Suprapubic skin (tissue), 4 donors: Measurements from ENCODE around the gene ADAMTS2.

Experiments used
- EP300 ChIP-seq: sonication (generic); formaldehyde crosslinking; IDR thresholded peaks from one replicate; pipeline ENCODE4 v1.6.1; 2017; ENCODE audit warnings: antibody characterized with exemption
- POLR2A ChIP-seq, 2 donors: fragments of 450-650 bp; IDR thresholded peaks; one replicate each; pipeline ENCODE4 v1.6.1; 2017; ENCODE audit warnings: antibody characterized with exemption in 2 of 2, mild to moderate bottlenecking in 2 of 2, moderate library complexity in 2 of 2
- POLR2AphosphoS5 ChIP-seq, 3 donors: sonication (generic); formaldehyde crosslinking; IDR thresholded peaks; one replicate each; pipeline ENCODE4 v1.6.1; 2017; ENCODE audit warnings: antibody characterized with exemption in 3 of 3
- TF ChIP-seq, protein P1 (sequence below), 2 donors: fragments of 200-600 bp in 1 of 2; fragments of 450-650 bp in 1 of 2; sonication (generic) in 1 of 2; IDR thresholded peaks; one replicate each; pipeline ENCODE4 v1.5.1; 2016 to 2019; ENCODE audit warnings: antibody characterized with exemption in 2 of 2, mild to moderate bottlenecking in 1 of 2, moderate library complexity in 1 of 2

DNA sequence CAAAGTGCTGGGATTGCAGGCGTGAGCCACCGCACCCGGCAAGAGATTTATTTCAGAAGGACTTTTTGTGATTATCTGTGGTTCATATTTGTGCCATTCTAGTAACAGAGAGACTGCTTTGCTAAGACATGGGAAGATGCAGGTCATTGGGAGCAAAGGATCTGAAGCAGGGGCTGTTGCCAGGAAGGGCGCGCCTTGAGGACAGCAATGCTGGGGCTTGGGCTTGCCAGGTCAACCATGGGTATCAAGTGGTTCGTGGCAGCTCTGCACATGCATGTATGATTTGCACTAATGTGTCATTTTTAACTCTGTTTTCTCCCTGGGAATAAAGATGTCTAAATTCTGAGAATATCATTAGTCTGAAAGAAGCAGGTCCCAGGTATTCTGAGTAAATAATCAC, 17.0 kb downstream of the ADAMTS2 start:
- no peak for TF ChIP-seq POLR2AphosphoS5 (IDR thresholded peaks at IDR 0.05)
- TF ChIP-seq, protein P1, sequence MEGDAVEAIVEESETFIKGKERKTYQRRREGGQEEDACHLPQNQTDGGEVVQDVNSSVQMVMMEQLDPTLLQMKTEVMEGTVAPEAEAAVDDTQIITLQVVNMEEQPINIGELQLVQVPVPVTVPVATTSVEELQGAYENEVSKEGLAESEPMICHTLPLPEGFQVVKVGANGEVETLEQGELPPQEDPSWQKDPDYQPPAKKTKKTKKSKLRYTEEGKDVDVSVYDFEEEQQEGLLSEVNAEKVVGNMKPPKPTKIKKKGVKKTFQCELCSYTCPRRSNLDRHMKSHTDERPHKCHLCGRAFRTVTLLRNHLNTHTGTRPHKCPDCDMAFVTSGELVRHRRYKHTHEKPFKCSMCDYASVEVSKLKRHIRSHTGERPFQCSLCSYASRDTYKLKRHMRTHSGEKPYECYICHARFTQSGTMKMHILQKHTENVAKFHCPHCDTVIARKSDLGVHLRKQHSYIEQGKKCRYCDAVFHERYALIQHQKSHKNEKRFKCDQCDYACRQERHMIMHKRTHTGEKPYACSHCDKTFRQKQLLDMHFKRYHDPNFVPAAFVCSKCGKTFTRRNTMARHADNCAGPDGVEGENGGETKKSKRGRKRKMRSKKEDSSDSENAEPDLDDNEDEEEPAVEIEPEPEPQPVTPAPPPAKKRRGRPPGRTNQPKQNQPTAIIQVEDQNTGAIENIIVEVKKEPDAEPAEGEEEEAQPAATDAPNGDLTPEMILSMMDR (IDR thresholded peaks at IDR 0.05): no peak
- TF ChIP-seq EP300: no peak
- TF ChIP-seq POLR2A (IDR thresholded peaks at IDR 0.05): no peak
